GM19372 (cell line): ENCODE measurements around the gene INPP4B.

ENCODE experiments used
- ATAC-seq: cut with Tn5 transposase; IDR thresholded peaks from one replicate; pipeline ENCODE4 v1.9.1; 2021; ENCODE audit warnings: mild to moderate bottlenecking, low read depth, moderate library complexity; ENCODE audit not compliant: unreplicated experiment

The INPP4B gene

GRCh38 chr4:142324572-142324971, 521.5 kb downstream of the INPP4B start:
- no peak for ATAC-seq

- no peak for ATAC-seq
Observed at GRCh38 chr4:142322996-142323395, 523.1 kb downstream of the INPP4B start.

GRCh38 chr4:142318280-142318679, 527.8 kb downstream of the INPP4B start:
- ATAC-seq: no peak

- ATAC-seq: no peak
Observed at GRCh38 chr4:142316913-142317312, 529.2 kb downstream of the INPP4B start.

GRCh38 chr4:142316025-142316424, 530.1 kb downstream of the INPP4B start:
- no peak for ATAC-seq

- no peak for ATAC-seq
Observed at GRCh38 chr4:142314686-142315085, 531.4 kb downstream of the INPP4B start.

GRCh38 chr4:142314247-142314646, 531.9 kb downstream of the INPP4B start:
- ATAC-seq: no peak

GRCh38 chr4:142312391-142312790, 533.7 kb downstream of the INPP4B start:
- no peak for ATAC-seq

GRCh38 chr4:142311916-142312315, 534.2 kb downstream of the INPP4B start:
- ATAC-seq: no peak

GRCh38 chr4:142309772-142310171, 536.3 kb downstream of the INPP4B start:
- no peak for ATAC-seq

GRCh38 chr4:142307857-142308256, 538.2 kb downstream of the INPP4B start:
- ATAC-seq: no peak

- ATAC-seq: no peak
Observed at GRCh38 chr4:142297313-142297712, 548.8 kb downstream of the INPP4B start.

GRCh38 chr4:142293536-142293935, 552.6 kb downstream of the INPP4B start:
- no peak for ATAC-seq

- no peak for ATAC-seq
Observed at GRCh38 chr4:142292231-142292630, 553.9 kb downstream of the INPP4B start.

GRCh38 chr4:142291299-142292050, 554.6 kb downstream of the INPP4B start:
- ATAC-seq: no peak

- no peak for ATAC-seq
Observed at GRCh38 chr4:142287371-142287770, 558.7 kb downstream of the INPP4B start.

- no peak for ATAC-seq
Observed at GRCh38 chr4:142285222-142285583, 560.9 kb downstream of the INPP4B start.

- no peak for ATAC-seq
Observed at GRCh38 chr4:142284402-142285221, 561.5 kb downstream of the INPP4B start.

GRCh38 chr4:142282870-142283431, 563.1 kb downstream of the INPP4B start:
- no peak for ATAC-seq

GRCh38 chr4:142281999-142282398, 564.1 kb downstream of the INPP4B start:
- no peak for ATAC-seq

- no peak for ATAC-seq
Observed at GRCh38 chr4:142278663-142279062, 567.4 kb downstream of the INPP4B start.

- ATAC-seq: no peak
Observed at GRCh38 chr4:142278171-142278570, 567.9 kb downstream of the INPP4B start.
